Measurements from ENCODE around the gene RELT. TPM values are rescaled to one million over a fixed set of nuclear protein-coding genes. Genes with fewer than 3 reads are reported as not detected.

The RELT gene
- total and polyA plus RNA-seq, 10 donors: 13.5 to 79.8 (median 39.5) TPM

- H3K36me3 ChIP-seq: peaks cover 0 to 12% (median 0%) of the 10 kb centered on the region in 6 donors
- no peak overlapping the region for H3K27ac ChIP-seq
- TF ChIP-seq POLR2A (IDR thresholded peaks at IDR 0.05): no peak
- DNase-seq: no peak
- no peak overlapping the region for H3K4me3 ChIP-seq
- no peaks in the 10 kb centered on the region for H3K27me3 ChIP-seq (replicated peaks in 1 of 7)
- intact Hi-C loops (cut with DNase I; ENCODE audit: low total_unique reads): no loop called here
- no peaks in the 10 kb centered on the region for H3K9me3 ChIP-seq
- peaks cover 0 to 29% (median 9%) of the 10 kb centered on the region in 6 donors for H3K4me1 ChIP-seq
These were observed 52.0 kb downstream of the RELT start for GRCh38 chr11:73428227-73428626.

- no peak for DNase-seq
- Histone ChIP-seq H3K27ac (no peak overlapping the region), H3K27me3 (replicated peaks in 1 of 7) (no peaks in the 10 kb centered on the region), H3K4me1 (peaks cover 0 to 29% (median 9%) of the 10 kb centered on the region in 6 donors), H3K4me3 (no peak overlapping the region), H3K36me3 (peaks cover 0 to 12% (median 0%) of the 10 kb centered on the region in 6 donors), H3K9me3 (no peaks in the 10 kb centered on the region)
- TF ChIP-seq POLR2A (IDR thresholded peaks at IDR 0.05): no peak
- no peak for TF ChIP-seq CTCF (IDR thresholded peaks at IDR 0.05 in 8 of 11, conservative IDR thresholded peaks at IDR 0.05 in 3 of 11)
- no peak for TF ChIP-seq POLR2AphosphoS5 (IDR thresholded peaks at IDR 0.05)
- intact Hi-C loops (cut with DNase I; ENCODE audit: low total_unique reads): no loop called here
These were observed 52.5 kb downstream of the RELT start for GRCh38 chr11:73428699-73429098.

- Histone ChIP-seq H3K9me3 (no peaks in the 10 kb centered on the region), H3K27ac (no peak overlapping the region), H3K36me3 (peaks cover 0 to 12% (median 0%) of the 10 kb centered on the region in 6 donors), H3K27me3 (replicated peaks in 1 of 7) (no peaks in the 10 kb centered on the region), H3K4me3 (no peak overlapping the region), H3K4me1 (peaks cover 0 to 29% (median 9%) of the 10 kb centered on the region in 6 donors)
- DNase-seq: no peak
- TF ChIP-seq POLR2A (IDR thresholded peaks at IDR 0.05) (no peak), POLR2AphosphoS5 (IDR thresholded peaks at IDR 0.05) (no peak), CTCF (IDR thresholded peaks at IDR 0.05 in 8 of 11, conservative IDR thresholded peaks at IDR 0.05 in 3 of 11) (no peak)
- intact Hi-C loops (cut with DNase I; ENCODE audit: low total_unique reads): no loop called here
- 82 to 93% (median 88%) methylated on average over 5 of the region's 5 CpGs for WGBS, 5 donors
These were observed 53.0 kb downstream of the RELT start for GRCh38 chr11:73429121-73429750.

GRCh38 chr11:73430326-73430725, 54.1 kb downstream of the RELT start:
- H3K4me3 ChIP-seq: no peak overlapping the region
- H3K36me3 ChIP-seq: peaks cover 0 to 12% (median 0%) of the 10 kb centered on the region in 6 donors
- intact Hi-C loops (cut with DNase I; ENCODE audit: low total_unique reads): no loop called here
- no peaks in the 10 kb centered on the region for H3K9me3 ChIP-seq
- 86 to 97% (median 92%) methylated on average over 4 of the region's 4 CpGs for WGBS, 5 donors
- no peak for DNase-seq
- no peak overlapping the region for H3K27ac ChIP-seq
- TF ChIP-seq POLR2A (IDR thresholded peaks at IDR 0.05) (no peak), POLR2AphosphoS5 (IDR thresholded peaks at IDR 0.05) (no peak), CTCF (IDR thresholded peaks at IDR 0.05 in 8 of 11, conservative IDR thresholded peaks at IDR 0.05 in 3 of 11) (no peak)
- peaks cover 0 to 20% (median 8%) of the 10 kb centered on the region in 6 donors for H3K4me1 ChIP-seq
- H3K27me3 ChIP-seq (replicated peaks in 1 of 7): no peaks in the 10 kb centered on the region

Data from spleen (tissue), 11 donors.